Testis (tissue), 3 donors: ENCODE data around the gene DNAJC3. TPM values are rescaled to one million over a fixed set of nuclear protein-coding genes. Genes with fewer than 3 reads are reported as not detected.

Source experiments
- DNase-seq: peaks from one replicate; pipeline ENCODE4 v3.0.0-alpha.2; 2019
- H3K27ac ChIP-seq, 2 donors: fragments of 200-600 bp; sonication (generic); one replicate each; pipeline ENCODE4 v1.5.1; 2019
- H3K27me3 ChIP-seq: fragments of 200-600 bp; sonication (generic); one replicate; pipeline ENCODE4 v1.5.1; 2019
- H3K36me3 ChIP-seq: fragments of 200-600 bp; sonication (generic); one replicate; pipeline ENCODE4 v1.5.1; 2017; ENCODE audit warnings: low read depth; ENCODE audit errors: missing control alignments
- H3K4me1 ChIP-seq: fragments of 200-600 bp; sonication (generic); one replicate; pipeline ENCODE4 v1.5.1; 2019
- H3K4me3 ChIP-seq, 2 donors: fragments of 200-600 bp; sonication (generic); one replicate each; pipeline ENCODE4 v1.5.1; 2017 to 2019
- H3K9me3 ChIP-seq: fragments of 200-600 bp; sonication (generic); one replicate; pipeline ENCODE4 v1.5.1; 2017
- POLR2A ChIP-seq: fragments of 450-650 bp; IDR thresholded peaks from one replicate; pipeline ENCODE4 v1.6.1; 2017; ENCODE audit warnings: antibody characterized with exemption, mild to moderate bottlenecking, moderate library complexity
- WGBS, 2 donors: methylation state at CpG; one replicate each; pipeline ENCODE4 v1.1.5; 2018; 5-methylcytosine and 5-hydroxymethylcytosine counted together
- intact Hi-C: fragments of 100-400 bp; cut with DNase I; formaldehyde crosslinking; loops from one replicate; pipeline ENCODE4 v1.15.1; 2023; ENCODE audit warnings: low total_unique reads
- polyA plus RNA-seq: library from polyadenylated mRNA; stranded (reverse); fragments of 350-450 nt; fragmentation: Illumina TruSeq; extraction: RNeasy Lipid Tissue Mini Kit (QIAGEN cat#74804); gene quantifications from one replicate; pipeline ENCODE4 v1.2.3, GENCODE V29; 2014; ENCODE audit warnings: low read depth, low replicate concordance; ENCODE audit not compliant: insufficient read depth
- total RNA-seq, 2 donors: library from RNA; depleted of rRNA; stranded (reverse); fragments of >200 nt; gene quantifications; one replicate each; pipeline ENCODE4 v1.2.3, GENCODE V29; 2016
- TF ChIP-seq, protein P1 (sequence below), 3 experiments: fragments of 450-650 bp in 2 of 3; fragments of 200-600 bp in 1 of 3; sonication (generic) in 1 of 3; IDR thresholded peaks; one replicate each; pipeline ENCODE4 v1.5.1; 2016 to 2019; ENCODE audit warnings: antibody characterized with exemption in 3 of 3, mild to moderate bottlenecking in 2 of 3, moderate library complexity in 1 of 3

DNAJC3 gene
- total and polyA plus RNA-seq, 3 donors from 2014 or later, result 18.2 to 39.4 (median 26.0) TPM

DNA sequence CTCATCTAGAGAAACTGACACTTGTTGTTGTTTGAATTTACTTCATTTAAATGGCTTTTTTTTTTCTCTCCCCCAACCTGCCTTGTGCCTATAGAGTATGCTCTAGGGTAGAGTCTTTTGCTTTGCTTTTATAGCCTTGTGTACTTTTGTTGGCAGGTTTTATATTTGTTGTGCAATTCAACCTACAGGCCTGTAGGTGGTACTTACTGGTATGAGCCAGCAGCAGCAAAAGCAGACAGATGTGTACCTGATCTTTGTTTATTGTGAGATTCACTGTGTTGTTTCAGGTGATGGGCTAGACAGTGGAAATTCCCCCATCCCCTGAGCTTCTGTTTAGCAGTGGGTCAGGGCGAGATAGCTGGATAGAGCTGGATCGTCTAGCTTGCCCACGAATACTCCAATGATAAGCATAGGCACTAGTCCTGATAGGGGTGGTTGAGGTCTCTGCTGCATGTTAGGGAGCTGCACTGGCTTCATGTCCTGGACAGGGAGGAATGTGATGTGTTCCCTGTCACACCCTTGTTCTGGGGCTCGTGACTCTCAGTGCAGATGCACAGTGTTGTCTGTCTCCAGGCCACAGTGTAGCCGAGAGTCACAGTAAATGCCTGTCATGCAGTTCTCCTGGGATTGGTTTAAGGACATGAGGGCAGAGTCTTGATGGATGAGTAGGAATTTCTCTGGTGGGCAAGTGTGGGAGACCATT is 21.3 kb downstream of the DNAJC3 start:
- TF ChIP-seq, protein P1, sequence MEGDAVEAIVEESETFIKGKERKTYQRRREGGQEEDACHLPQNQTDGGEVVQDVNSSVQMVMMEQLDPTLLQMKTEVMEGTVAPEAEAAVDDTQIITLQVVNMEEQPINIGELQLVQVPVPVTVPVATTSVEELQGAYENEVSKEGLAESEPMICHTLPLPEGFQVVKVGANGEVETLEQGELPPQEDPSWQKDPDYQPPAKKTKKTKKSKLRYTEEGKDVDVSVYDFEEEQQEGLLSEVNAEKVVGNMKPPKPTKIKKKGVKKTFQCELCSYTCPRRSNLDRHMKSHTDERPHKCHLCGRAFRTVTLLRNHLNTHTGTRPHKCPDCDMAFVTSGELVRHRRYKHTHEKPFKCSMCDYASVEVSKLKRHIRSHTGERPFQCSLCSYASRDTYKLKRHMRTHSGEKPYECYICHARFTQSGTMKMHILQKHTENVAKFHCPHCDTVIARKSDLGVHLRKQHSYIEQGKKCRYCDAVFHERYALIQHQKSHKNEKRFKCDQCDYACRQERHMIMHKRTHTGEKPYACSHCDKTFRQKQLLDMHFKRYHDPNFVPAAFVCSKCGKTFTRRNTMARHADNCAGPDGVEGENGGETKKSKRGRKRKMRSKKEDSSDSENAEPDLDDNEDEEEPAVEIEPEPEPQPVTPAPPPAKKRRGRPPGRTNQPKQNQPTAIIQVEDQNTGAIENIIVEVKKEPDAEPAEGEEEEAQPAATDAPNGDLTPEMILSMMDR (IDR thresholded peaks at IDR 0.05), result no peak
- TF ChIP-seq POLR2A, result no peak
- no peaks in the 10 kb centered on the region for H3K9me3 ChIP-seq

DNA sequence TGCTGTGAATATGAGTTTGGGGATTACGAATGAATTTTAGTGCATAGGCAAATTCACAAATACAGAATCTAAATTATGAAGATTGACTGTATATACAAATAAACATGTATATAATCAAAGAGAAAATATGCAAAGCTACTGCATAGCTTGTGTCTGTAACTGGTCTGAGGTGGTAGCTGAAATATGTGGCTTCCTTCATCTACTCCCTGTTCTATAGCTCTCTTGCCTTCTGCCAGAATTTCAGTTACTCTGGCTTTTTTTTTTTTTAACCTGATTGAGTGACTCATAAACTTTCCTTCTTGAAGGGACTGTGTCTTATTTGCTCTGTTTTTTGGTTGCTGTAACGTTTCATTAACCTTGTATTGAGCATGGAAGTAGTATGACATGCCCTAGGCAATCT is 26.6 kb downstream of the DNAJC3 start:
- no peak overlapping the region for H3K4me3 ChIP-seq
- WGBS, 2 donors, result 80 to 83% methylated on average over 2 of the region's 2 CpGs
- no peaks in the 10 kb centered on the region for H3K36me3 ChIP-seq
- TF ChIP-seq, protein P1 (IDR thresholded peaks at IDR 0.05), result no peak
- no peaks in the 10 kb centered on the region for H3K9me3 ChIP-seq
- H3K4me1 ChIP-seq, result no peaks in the 10 kb centered on the region
- H3K27ac ChIP-seq, result no peak overlapping the region
- intact Hi-C loops, result no loop called here
- no peaks in the 10 kb centered on the region for H3K27me3 ChIP-seq
- DNase-seq, result no peak

More for the DNA sequence above, 21.3 kb downstream of the DNAJC3 start:
- no peaks in the 10 kb centered on the region for H3K4me1 ChIP-seq
- H3K27me3 ChIP-seq, result no peaks in the 10 kb centered on the region
- H3K27ac ChIP-seq, result no peak overlapping the region
- DNase-seq, result no peak
- H3K4me3 ChIP-seq, result no peak overlapping the region
- no peaks in the 10 kb centered on the region for H3K36me3 ChIP-seq
- intact Hi-C loops, result no loop called here
- WGBS, 2 donors, result 84 to 93% methylated on average over 3 to 5 of the region's 5 CpGs

DNA sequence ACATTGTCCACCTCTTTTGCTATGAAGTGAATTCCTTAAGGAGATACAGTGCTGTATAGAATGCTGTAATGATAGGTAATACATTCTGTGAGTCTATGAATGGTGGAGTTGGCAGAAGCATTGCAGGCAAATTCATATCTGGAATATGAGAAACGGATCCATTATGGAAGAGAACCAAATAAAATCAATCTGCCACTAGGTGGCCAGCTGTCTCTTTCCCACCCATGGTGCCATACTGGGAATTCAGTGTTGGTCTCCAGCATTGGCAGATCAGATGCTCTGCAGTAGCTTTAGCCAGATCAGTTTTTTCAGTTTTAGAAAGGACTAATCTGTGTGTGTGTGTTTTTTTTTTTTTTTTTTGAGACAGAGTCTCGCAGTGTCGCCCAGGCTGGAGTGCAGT is 27.6 kb downstream of the DNAJC3 start:
- no peak for DNase-seq

DNA sequence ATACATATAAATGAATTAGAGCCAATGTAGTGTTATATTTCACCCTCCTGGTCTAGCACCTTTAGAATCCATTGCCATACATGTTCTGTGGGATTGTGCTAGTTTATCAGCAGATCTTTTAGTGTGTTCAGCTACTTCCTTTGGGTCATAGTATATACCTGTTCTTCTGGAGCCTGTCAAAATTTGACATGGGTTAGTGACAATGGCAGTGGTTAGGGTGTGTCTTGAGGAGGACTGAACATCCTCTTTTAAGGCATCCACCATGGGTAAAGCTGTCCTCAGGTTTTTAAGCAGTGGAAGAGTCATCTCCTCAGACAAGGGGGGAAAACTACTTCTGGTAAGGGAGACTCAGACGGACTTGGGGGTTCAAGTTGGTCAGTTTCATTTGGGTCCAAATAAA is 29.4 kb downstream of the DNAJC3 start:
- WGBS, 2 donors, result 80 to 100% methylated on average over 1 of the region's 1 CpG
- no peak for DNase-seq
- no peaks in the 10 kb centered on the region for H3K9me3 ChIP-seq
- H3K36me3 ChIP-seq, result no peaks in the 10 kb centered on the region
- intact Hi-C loops, result no loop called here
- H3K4me1 ChIP-seq, result no peaks in the 10 kb centered on the region
- H3K27ac ChIP-seq, result no peak overlapping the region
- H3K4me3 ChIP-seq, result no peak overlapping the region
- TF ChIP-seq, protein P1 (IDR thresholded peaks at IDR 0.05), result no peak
- no peak for TF ChIP-seq POLR2A
- no peaks in the 10 kb centered on the region for H3K27me3 ChIP-seq

More for the DNA sequence above, 27.6 kb downstream of the DNAJC3 start:
- WGBS, 2 donors, result 92 to 94% methylated on average over 3 of the region's 3 CpGs
- Histone ChIP-seq H3K36me3 (no peaks in the 10 kb centered on the region), H3K4me3 (no peak overlapping the region), H3K9me3 (no peaks in the 10 kb centered on the region), H3K4me1 (no peaks in the 10 kb centered on the region), H3K27ac (no peak overlapping the region), H3K27me3 (no peaks in the 10 kb centered on the region)
- no peak for TF ChIP-seq POLR2A
- TF ChIP-seq, protein P1 (IDR thresholded peaks at IDR 0.05), result peak in 2 of 3 experiments; percentile 7 to 23
- intact Hi-C loops, result no loop called here

DNA sequence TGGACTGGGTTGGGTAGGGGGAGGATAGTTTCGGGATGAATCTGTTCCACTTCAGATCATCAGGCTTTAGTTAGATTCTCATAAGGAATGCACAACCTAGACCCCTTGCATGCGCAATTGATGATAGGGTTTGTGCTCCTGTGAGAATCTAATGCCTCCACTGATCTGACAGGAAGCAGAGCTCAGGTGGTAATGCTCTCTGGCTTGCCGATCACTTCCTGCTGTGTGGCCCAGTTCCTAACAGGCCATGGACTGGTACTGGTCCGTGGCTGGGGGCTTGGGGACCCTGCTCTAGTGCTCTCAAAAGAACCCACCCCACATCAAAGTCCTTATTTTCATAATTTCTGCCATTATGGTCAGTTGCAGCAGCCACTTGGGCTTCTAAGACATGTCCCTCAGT is 30.1 kb downstream of the DNAJC3 start:
- DNase-seq, result no peak
- no peak for TF ChIP-seq POLR2A
- TF ChIP-seq, protein P1 (IDR thresholded peaks at IDR 0.05), result no peak
- H3K4me1 ChIP-seq, result no peaks in the 10 kb centered on the region
- H3K27me3 ChIP-seq, result no peaks in the 10 kb centered on the region
- no peaks in the 10 kb centered on the region for H3K36me3 ChIP-seq
- 83 to 94% methylated on average over 2 to 4 of the region's 4 CpGs for WGBS, 2 donors
- no peak overlapping the region for H3K4me3 ChIP-seq
- intact Hi-C loops, result no loop called here
- H3K27ac ChIP-seq, result no peak overlapping the region
- no peaks in the 10 kb centered on the region for H3K9me3 ChIP-seq
